ENCODE results near the gene AIFM1.

Gene AIFM1

GRCh38 chrX:130174045-130174704 is 8.5 kb upstream of the AIFM1 start:
- no peak for TF ChIP-seq CEBPB (IDR thresholded peaks at IDR 0.05)
- TF ChIP-seq RAD21 (IDR thresholded peaks at IDR 0.05; ENCODE audit: low read depth): no peak
- TF ChIP-seq FOXM1 (IDR thresholded peaks at IDR 0.05; ENCODE audit: borderline replicate concordance, low read depth): no peak
- TF ChIP-seq NFIC (IDR thresholded peaks at IDR 0.05): no peak
- TF ChIP-seq EGR1 (IDR thresholded peaks at IDR 0.05): no peak

GRCh38 chrX:130173190-130173895 is 7.7 kb upstream of the AIFM1 start:
- TF ChIP-seq EP300 (IDR thresholded peaks at IDR 0.05; ENCODE audit: borderline replicate concordance) (no peak), EGR1 (IDR thresholded peaks at IDR 0.05) (no peak), YY1 (IDR thresholded peaks at IDR 0.05; ENCODE audit: low read depth) (no peak), TAF1 (IDR thresholded peaks at IDR 0.05; ENCODE audit: low read depth) (no peak), RAD21 (IDR thresholded peaks at IDR 0.05; ENCODE audit: low read depth) (no peak), CREB1 (IDR thresholded peaks at IDR 0.05; ENCODE audit: low read depth) (no peak), ZBTB7A (IDR thresholded peaks at IDR 0.05; ENCODE audit: low read depth) (no peak), FOXM1 (IDR thresholded peaks at IDR 0.05; ENCODE audit: borderline replicate concordance, low read depth) (no peak), TEAD4 (IDR thresholded peaks at IDR 0.05) (no peak), USF1 (IDR thresholded peaks at IDR 0.05) (no peak), CEBPB (IDR thresholded peaks at IDR 0.05) (no peak), NFIC (IDR thresholded peaks at IDR 0.05) (no peak), TCF12 (IDR thresholded peaks at IDR 0.05; ENCODE audit: low read depth) (no peak), MAX (IDR thresholded peaks at IDR 0.05) (no peak), REST (IDR thresholded peaks at IDR 0.05; ENCODE audit: low read depth) (no peak)

GRCh38 chrX:130172127-130172845 is 6.6 kb upstream of the AIFM1 start:
- TF ChIP-seq CEBPB (IDR thresholded peaks at IDR 0.05): no peak

DNA sequence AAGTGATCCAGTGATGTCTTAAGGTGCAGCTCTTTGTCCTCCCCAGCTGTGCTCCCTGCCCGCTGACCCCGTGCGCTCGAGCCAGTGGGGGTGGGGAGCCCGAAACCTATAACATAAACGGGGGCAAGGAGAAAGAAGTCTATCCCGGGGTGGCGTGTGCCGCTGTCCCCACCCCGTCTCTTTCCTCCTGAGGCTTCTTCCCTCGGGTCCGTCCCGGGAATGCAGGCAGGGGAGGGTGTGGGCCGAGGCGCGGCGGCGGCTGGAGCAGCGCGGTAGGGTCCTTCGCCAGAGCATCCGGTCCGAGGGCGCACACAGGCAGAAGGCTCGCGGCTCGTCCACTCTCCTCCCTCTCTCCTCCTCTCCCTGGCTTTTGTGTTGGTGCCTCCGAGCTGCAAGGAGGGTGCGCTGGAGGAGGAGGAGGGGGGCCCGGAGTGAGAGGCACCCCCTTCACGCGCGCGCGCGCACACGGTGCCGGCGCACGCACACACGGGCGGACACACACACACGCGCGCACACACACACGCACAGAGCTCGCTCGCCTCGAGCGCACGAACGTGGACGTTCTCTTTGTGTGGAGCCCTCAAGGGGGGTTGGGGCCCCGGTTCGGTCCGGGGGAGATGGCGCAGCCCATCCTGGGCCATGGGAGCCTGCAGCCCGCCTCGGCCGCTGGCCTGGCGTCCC is 5.9 kb upstream of the AIFM1 start, which contains the start of gene RAB33A:
Gene RAB33A, plus strand, starts transcription at position 517 of the 681 bp plus-strand sequence. Its CDS starts 101 bp downstream, at position 618.
- TF ChIP-seq TCF12 (IDR thresholded peaks at IDR 0.05; ENCODE audit: low read depth): no peak
- TF ChIP-seq YY1 (IDR thresholded peaks at IDR 0.05; ENCODE audit: low read depth): no peak
- no peak for TF ChIP-seq CEBPB (IDR thresholded peaks at IDR 0.05)
- no peak for TF ChIP-seq NFIC (IDR thresholded peaks at IDR 0.05)
- TF ChIP-seq MAX (IDR thresholded peaks at IDR 0.05): no peak
- no peak for TF ChIP-seq REST (IDR thresholded peaks at IDR 0.05; ENCODE audit: low read depth)
- TF ChIP-seq EGR1 (IDR thresholded peaks at IDR 0.05): no peak
- TF ChIP-seq USF1 (IDR thresholded peaks at IDR 0.05): no peak
- no peak for TF ChIP-seq ZBTB7A (IDR thresholded peaks at IDR 0.05; ENCODE audit: low read depth)

DNA sequence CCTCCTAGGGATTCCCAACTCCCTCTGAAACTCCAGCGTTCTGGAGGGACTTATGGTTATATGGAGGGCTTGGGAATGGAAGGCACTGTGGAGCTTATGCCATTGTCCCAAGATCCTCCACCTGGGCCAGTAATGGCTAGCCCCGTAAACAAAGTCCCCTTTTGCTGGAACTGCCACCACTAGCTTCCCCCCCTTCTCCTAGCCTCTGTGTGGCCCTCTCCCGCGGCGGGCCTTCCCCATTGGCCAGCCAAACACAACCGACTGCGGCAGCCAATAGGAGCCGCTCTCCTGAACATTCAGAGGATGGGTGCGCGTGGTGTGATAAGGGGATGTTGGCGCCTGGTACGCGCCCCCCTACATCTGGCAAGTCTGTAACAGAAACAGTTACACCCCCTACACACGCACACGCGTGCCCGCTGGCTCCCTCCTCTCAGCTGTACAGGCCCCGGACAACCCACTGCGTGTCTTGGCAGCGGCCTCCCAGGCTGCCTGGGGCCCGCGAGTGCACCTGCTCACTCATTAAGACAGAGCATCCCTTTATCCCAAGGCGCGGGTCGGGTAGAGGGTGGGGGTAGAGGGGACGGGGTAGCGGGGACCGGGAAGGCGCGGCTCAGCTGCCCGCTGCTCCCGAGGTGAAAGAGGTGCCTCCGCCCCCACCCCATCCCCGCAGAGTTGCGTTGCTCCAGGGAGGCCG is 5.3 kb upstream of the AIFM1 start:
- TF ChIP-seq MAX (IDR thresholded peaks at IDR 0.05): peak; percentile 41
- no peak for TF ChIP-seq EP300 (IDR thresholded peaks at IDR 0.05; ENCODE audit: borderline replicate concordance)
- no peak for TF ChIP-seq YY1 (IDR thresholded peaks at IDR 0.05; ENCODE audit: low read depth)
- no peak for TF ChIP-seq REST (IDR thresholded peaks at IDR 0.05; ENCODE audit: low read depth)
- TF ChIP-seq NFIC (IDR thresholded peaks at IDR 0.05): no peak
- no peak for TF ChIP-seq TCF12 (IDR thresholded peaks at IDR 0.05; ENCODE audit: low read depth)
- no peak for TF ChIP-seq CEBPB (IDR thresholded peaks at IDR 0.05)

Measured in Ishikawa (cell line).